ENCODE results near the gene ADCYAP1R1. TPM values are rescaled to one million over a fixed set of nuclear protein-coding genes. Genes with fewer than 3 reads are reported as not detected.

Gene ADCYAP1R1
- total RNA-seq, 1 experiment from 2014 or later = not detected

- Histone ChIP-seq H3K4me3 (no peak overlapping the region), H3K36me3 (ENCODE audit: low read depth) (no peaks in the 10 kb centered on the region), H3K27me3 (ENCODE audit: insufficient read depth, low read depth) (peaks cover 97% of the 10 kb centered on the region), H3F3A (ENCODE audit: insufficient read depth, low read depth) (no peaks in the 10 kb centered on the region), H4K20me1 (ENCODE audit: insufficient read depth) (no peaks in the 10 kb centered on the region), H3K27ac (no peak overlapping the region), H2AFZ (no peak overlapping the region), H3K79me2 (ENCODE audit: low read depth) (no peaks in the 10 kb centered on the region), H3K9me3 (ENCODE audit: insufficient read depth, low read depth) (no peaks in the 10 kb centered on the region), H3K9me2 (ENCODE audit: insufficient read depth) (no peaks in the 10 kb centered on the region), H3K4me2 (no peak overlapping the region), H3K4me1 (replicated peaks; ENCODE audit: insufficient read depth) (no peaks in the 10 kb centered on the region)
- DNase-seq = no peak
- CTCF ChIA-PET = no interaction called here
- intact Hi-C loops (cut with micrococcal nuclease; ENCODE audit: unreplicated experiment) = no loop called here
- TF ChIP-seq EZH2 (IDR thresholded peaks at IDR 0.05; ENCODE audit: low read depth) (no peak), CTCF (conservative IDR thresholded peaks at IDR 0.05) (no peak)
- POLR2A ChIA-PET (ENCODE audit: unreplicated experiment) = no interaction called here
- no TSS peak for BruUV-seq (replicated peaks)
Observed at GRCh38 chr7:31104361-31105255, 52.5 kb downstream of the ADCYAP1R1 start.

- Histone ChIP-seq H2AFZ (no peak overlapping the region), H3K4me3 (no peak overlapping the region), H4K20me1 (ENCODE audit: insufficient read depth) (no peaks in the 10 kb centered on the region), H3K27me3 (ENCODE audit: insufficient read depth, low read depth) (peaks cover 96% of the 10 kb centered on the region), H3K79me2 (ENCODE audit: low read depth) (no peaks in the 10 kb centered on the region), H3K36me3 (ENCODE audit: low read depth) (no peaks in the 10 kb centered on the region), H3K4me2 (no peak overlapping the region), H3K4me1 (replicated peaks; ENCODE audit: insufficient read depth) (no peaks in the 10 kb centered on the region), H3K27ac (no peak overlapping the region), H3K9me3 (ENCODE audit: insufficient read depth, low read depth) (no peaks in the 10 kb centered on the region), H3F3A (ENCODE audit: insufficient read depth, low read depth) (no peaks in the 10 kb centered on the region), H3K9me2 (ENCODE audit: insufficient read depth) (no peaks in the 10 kb centered on the region)
- no peak for DNase-seq
- intact Hi-C loops (cut with micrococcal nuclease; ENCODE audit: unreplicated experiment) = no loop called here
- ChIA-PET POLR2A (ENCODE audit: unreplicated experiment) (interaction anchor here (0.7 kb wide), 1 partner anchor 581 kb away, joined by 4 read pairs; the partner anchor contains the start of gene PPP1R17), CTCF (no interaction called here)
- BruUV-seq (replicated peaks) = no TSS peak
- TF ChIP-seq CTCF (conservative IDR thresholded peaks at IDR 0.05) = no peak
- TF ChIP-seq EZH2 (IDR thresholded peaks at IDR 0.05; ENCODE audit: low read depth) = no peak
Observed at GRCh38 chr7:31105256-31105950, 53.3 kb downstream of the ADCYAP1R1 start.

- intact Hi-C loops (cut with micrococcal nuclease; ENCODE audit: unreplicated experiment) = no loop called here
Observed at GRCh38 chr7:31106303-31107105, 54.4 kb downstream of the ADCYAP1R1 start.

More at GRCh38 chr7:31106303-31107105, 54.4 kb downstream of the ADCYAP1R1 start:
- no peak overlapping the region for H3K4me2 ChIP-seq
- no peaks in the 10 kb centered on the region for H3K4me1 ChIP-seq (replicated peaks; ENCODE audit: insufficient read depth)
- no peaks in the 10 kb centered on the region for H4K20me1 ChIP-seq (ENCODE audit: insufficient read depth)
- no peaks in the 10 kb centered on the region for H3K36me3 ChIP-seq (ENCODE audit: low read depth)
- no peak for DNase-seq
- H2AFZ ChIP-seq = no peak overlapping the region
- no peaks in the 10 kb centered on the region for H3K9me3 ChIP-seq (ENCODE audit: insufficient read depth, low read depth)
- no peak overlapping the region for H3K27ac ChIP-seq
- H3F3A ChIP-seq (ENCODE audit: insufficient read depth, low read depth) = no peaks in the 10 kb centered on the region
- no peaks in the 10 kb centered on the region for H3K9me2 ChIP-seq (ENCODE audit: insufficient read depth)
- peaks cover 87% of the 10 kb centered on the region for H3K27me3 ChIP-seq (ENCODE audit: insufficient read depth, low read depth)
- H3K79me2 ChIP-seq (ENCODE audit: low read depth) = no peaks in the 10 kb centered on the region
- BruUV-seq (replicated peaks) = no TSS peak
- ChIA-PET CTCF (no interaction called here), POLR2A (ENCODE audit: unreplicated experiment) (no interaction called here)
- no peak for TF ChIP-seq EZH2 (IDR thresholded peaks at IDR 0.05; ENCODE audit: low read depth)
- no peak for TF ChIP-seq CTCF (conservative IDR thresholded peaks at IDR 0.05)
- H3K4me3 ChIP-seq = no peak overlapping the region

Data from PC-9 (cell line).